Measurements from ENCODE around the gene ZMYND11. TPM values are rescaled to one million over a fixed set of nuclear protein-coding genes. Genes with fewer than 3 reads are reported as not detected.

The ZMYND11 gene
- total and polyA plus RNA-seq, 8 donors, result 20.5 to 51.4 (median 38.6) TPM

DNA sequence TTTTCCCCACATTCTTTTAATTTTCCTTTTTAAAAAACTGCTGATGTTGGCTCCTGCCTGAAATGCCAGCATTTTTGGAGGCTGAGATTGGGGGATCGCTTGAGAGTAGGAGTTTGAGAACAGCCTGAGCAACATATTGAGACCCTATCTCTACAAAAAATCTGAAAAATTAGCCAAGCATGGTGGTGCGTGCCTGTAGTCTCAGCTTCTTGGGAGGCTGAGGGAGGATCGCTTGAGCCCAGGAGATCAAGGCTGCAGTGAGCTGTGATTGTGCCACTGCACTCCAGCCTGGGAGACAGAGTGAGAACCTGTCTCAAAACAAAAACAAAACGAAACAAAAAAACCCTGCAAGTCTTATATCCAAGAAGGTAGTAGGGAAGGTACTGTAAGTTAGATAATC is 51.7 kb downstream of the ZMYND11 start:
- ATAC-seq (no peak), DNase-seq (no peak), FAIRE-seq (no peak)
- TF ChIP-seq, protein P1, sequence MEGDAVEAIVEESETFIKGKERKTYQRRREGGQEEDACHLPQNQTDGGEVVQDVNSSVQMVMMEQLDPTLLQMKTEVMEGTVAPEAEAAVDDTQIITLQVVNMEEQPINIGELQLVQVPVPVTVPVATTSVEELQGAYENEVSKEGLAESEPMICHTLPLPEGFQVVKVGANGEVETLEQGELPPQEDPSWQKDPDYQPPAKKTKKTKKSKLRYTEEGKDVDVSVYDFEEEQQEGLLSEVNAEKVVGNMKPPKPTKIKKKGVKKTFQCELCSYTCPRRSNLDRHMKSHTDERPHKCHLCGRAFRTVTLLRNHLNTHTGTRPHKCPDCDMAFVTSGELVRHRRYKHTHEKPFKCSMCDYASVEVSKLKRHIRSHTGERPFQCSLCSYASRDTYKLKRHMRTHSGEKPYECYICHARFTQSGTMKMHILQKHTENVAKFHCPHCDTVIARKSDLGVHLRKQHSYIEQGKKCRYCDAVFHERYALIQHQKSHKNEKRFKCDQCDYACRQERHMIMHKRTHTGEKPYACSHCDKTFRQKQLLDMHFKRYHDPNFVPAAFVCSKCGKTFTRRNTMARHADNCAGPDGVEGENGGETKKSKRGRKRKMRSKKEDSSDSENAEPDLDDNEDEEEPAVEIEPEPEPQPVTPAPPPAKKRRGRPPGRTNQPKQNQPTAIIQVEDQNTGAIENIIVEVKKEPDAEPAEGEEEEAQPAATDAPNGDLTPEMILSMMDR (IDR thresholded peaks at IDR 0.05), result no peak
- no peaks in the 10 kb centered on the region for H3K9me3 ChIP-seq
- no peak overlapping the region for H3K4me3 ChIP-seq
- H3K36me3 ChIP-seq, result no peaks in the 10 kb centered on the region
- intact Hi-C loops (cut with DNase I), result no loop called here
- H3K27me3 ChIP-seq, result no peaks in the 10 kb centered on the region
- 96 to 99% methylated on average over 4 of the region's 4 CpGs for WGBS, 2 donors
- no peak overlapping the region for H3K27ac ChIP-seq
- H3K4me1 ChIP-seq, result peaks cover 0 to 3% (median 2%) of the 10 kb centered on the region in 3 donors

DNA sequence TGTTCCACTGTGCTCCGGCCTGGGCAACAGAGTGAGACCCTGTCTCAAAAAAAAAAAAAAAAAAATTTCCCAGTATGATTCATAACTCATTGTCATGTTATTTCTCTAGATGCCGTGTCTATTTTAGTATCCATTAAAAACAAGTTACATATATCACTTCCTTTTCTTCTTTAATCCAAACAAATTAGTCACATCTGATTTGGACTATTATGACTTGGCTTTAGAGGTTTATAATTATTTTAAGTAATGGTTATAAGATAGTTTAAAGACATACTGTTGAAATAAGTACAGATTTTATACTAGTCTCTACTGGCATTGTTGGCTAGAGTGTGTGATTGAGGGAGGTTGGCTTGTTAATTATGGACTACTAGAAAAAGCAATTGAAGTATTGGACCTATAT is 53.3 kb downstream of the ZMYND11 start:
- TF ChIP-seq, protein P1 (IDR thresholded peaks at IDR 0.05), result no peak
- intact Hi-C loops (cut with DNase I), result no loop called here
- Histone ChIP-seq H3K4me1 (peaks cover 0 to 4% (median 3%) of the 10 kb centered on the region in 3 donors), H3K36me3 (no peaks in the 10 kb centered on the region), H3K27ac (no peak overlapping the region), H3K4me3 (no peak overlapping the region), H3K27me3 (no peaks in the 10 kb centered on the region), H3K9me3 (no peaks in the 10 kb centered on the region)
- no peak for FAIRE-seq
- no peak for ATAC-seq
- no peak for DNase-seq
- WGBS, 2 donors, result 92 to 97% methylated on average over 2 of the region's 2 CpGs

DNA sequence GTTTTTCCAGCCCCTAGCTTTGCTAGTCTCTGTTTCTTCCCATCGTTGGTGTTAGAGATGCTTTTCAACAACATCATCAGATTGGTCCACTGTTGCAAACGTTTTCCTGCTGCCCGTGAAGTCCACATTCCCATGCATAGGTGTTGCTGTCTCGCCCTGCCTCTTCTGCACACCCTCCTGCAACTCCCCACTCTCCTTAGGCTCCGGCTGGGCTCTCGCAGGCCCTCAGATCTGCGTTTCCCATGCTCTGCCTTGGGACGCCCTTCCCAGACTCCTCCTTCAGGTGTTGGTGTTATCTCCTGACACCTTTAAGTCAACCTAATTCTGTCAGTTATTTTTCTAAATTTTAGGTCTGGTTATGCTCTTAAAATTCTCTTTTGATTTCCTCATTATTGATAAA is 55.0 kb downstream of the ZMYND11 start:
- Histone ChIP-seq H3K36me3 (no peaks in the 10 kb centered on the region), H3K27me3 (no peaks in the 10 kb centered on the region), H3K27ac (no peak overlapping the region), H3K4me1 (peaks cover 0 to 4% (median 3%) of the 10 kb centered on the region in 3 donors), H3K9me3 (no peaks in the 10 kb centered on the region), H3K4me3 (no peak overlapping the region)
- TF ChIP-seq, protein P1 (IDR thresholded peaks at IDR 0.05), result no peak
- no peak for DNase-seq
- 88 to 89% methylated on average over 8 of the region's 8 CpGs for WGBS, 2 donors
- FAIRE-seq, result no peak
- no peak for ATAC-seq
- intact Hi-C loops (cut with DNase I), result no loop called here

DNA sequence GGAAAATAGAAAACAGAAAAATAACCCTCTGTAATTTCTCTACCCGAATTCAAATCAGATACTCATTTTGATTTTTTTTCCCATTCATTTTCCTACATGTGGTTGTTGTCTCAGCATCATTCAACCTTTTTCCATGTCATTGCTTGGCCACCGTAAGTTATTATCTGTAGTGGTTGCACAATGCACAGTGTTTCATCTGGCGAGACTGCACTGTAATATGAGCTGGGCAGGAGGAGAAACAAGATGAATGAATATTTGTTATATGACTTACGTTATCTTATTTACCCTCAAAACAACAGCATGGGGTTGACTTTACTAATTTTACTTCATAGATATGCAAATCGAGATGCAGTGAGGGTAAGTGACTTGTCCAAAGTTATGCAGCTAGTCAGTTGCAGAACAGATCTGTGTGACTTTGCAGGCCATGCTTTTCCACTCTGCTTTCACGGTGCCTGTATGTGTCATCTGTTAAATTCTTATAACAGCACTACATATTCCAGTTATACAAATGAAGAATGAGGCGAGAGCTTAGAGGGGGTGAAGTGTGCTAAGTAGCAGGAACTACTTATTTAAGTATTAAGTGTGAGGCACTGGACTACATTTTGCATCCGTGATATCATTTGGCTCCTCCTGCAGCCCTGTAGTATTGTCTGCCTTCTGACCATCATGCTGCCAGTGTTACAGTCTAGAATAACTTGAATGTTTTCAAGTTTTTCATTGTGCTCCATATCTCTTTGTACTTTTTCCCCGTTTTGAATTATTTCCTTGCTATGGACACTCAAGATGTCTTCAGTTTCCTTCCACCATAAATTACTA is 56.7 kb downstream of the ZMYND11 start:
- DNase-seq, result no peak
- no peak for FAIRE-seq
- Histone ChIP-seq H3K27me3 (no peaks in the 10 kb centered on the region), H3K36me3 (no peaks in the 10 kb centered on the region), H3K4me3 (no peak overlapping the region), H3K9me3 (no peaks in the 10 kb centered on the region), H3K27ac (no peak overlapping the region), H3K4me1 (peaks cover 0 to 4% (median 3%) of the 10 kb centered on the region in 3 donors)
- TF ChIP-seq, protein P1 (IDR thresholded peaks at IDR 0.05), result no peak
- intact Hi-C loops (cut with DNase I), result no loop called here
- ATAC-seq, result peak; percentile 84 to 92 (median 86)
- 30 to 34% methylated on average over 9 of the region's 9 CpGs for WGBS, 2 donors

DNA sequence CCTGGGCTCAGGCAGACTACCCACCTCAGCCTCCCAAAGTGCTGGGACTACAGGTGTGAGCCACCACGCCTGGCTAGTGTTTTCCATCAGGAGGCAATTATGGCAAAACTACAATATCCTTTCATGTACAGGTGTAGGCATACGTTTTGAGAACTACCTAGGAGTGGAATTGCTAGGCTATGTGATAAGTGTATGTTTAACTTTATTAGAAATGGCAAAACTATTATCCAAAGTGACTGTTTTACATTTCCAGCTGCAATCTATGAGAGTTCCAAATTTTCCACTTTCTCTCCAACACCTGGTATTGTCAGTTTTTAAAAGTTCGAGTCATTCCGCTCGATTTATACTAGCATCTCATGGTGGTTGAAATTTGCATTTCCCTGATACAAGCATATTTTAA is 59.0 kb downstream of the ZMYND11 start:
- no peak for FAIRE-seq
- no peaks in the 10 kb centered on the region for H3K27me3 ChIP-seq
- 94 to 95% methylated on average over 5 of the region's 5 CpGs for WGBS, 2 donors
- H3K4me3 ChIP-seq, result no peak overlapping the region
- no peaks in the 10 kb centered on the region for H3K36me3 ChIP-seq
- ATAC-seq, result no peak
- intact Hi-C loops (cut with DNase I), result no loop called here
- peaks cover 0 to 4% (median 3%) of the 10 kb centered on the region in 3 donors for H3K4me1 ChIP-seq
- no peak overlapping the region for H3K27ac ChIP-seq
- no peaks in the 10 kb centered on the region for H3K9me3 ChIP-seq
- no peak for DNase-seq
- TF ChIP-seq, protein P1 (IDR thresholded peaks at IDR 0.05), result no peak

Measured in pancreas (tissue), 10 donors.